GM12801 (cell line): ENCODE results near the gene PSAP.

ENCODE experiments used
- CTCF ChIP-seq: IDR thresholded peaks from one replicate; pipeline ENCODE4 v1.5.1; 2011; ENCODE audit warnings: control low read depth; ENCODE audit not compliant: insufficient read length; ENCODE audit errors: extremely low read depth

Gene PSAP

GRCh38 chr10:71850743-71851464 is at the start of gene PSAP:
Gene PSAP (minus strand): TSS chr10:71851251. CDS start chr10:71851221, 30 bp downstream.
- no peak for TF ChIP-seq CTCF

DNA sequence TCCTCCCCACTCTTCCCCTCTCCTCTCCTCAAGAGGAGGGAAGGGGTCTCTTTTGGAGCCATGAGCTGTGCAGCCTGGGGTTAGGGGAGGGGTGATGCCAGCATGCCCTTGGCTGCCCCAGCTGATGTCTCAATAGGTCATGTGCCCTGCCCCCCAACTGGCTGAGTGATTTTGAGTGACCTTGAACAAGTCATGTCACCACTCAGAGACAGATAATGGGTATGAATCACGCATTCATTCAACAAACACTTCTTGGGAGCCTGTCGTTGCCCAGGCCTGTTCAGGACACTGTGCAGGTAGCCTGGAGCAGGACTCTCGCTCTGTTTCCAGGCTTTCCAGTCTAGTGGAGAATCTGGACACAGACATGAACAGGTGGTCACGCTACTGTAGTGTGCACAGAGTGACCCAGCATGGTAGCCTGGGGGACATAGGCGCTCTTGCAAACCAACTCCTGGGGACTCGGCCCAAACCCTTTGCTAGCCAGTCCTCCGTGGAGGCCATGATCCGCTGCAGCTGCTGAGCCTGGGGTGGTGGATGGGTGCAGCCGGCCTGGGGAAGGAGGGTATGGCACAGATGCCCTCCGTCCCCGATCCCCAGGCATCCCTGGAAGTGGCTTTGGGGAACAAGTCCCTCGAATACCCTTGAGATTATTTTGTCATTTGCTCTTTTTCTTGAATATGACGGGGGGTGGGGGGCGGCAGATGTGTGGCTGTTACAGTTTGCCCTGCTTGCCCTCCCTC is 49.6 kb upstream of the PSAP start:
- no peak for TF ChIP-seq CTCF

DNA sequence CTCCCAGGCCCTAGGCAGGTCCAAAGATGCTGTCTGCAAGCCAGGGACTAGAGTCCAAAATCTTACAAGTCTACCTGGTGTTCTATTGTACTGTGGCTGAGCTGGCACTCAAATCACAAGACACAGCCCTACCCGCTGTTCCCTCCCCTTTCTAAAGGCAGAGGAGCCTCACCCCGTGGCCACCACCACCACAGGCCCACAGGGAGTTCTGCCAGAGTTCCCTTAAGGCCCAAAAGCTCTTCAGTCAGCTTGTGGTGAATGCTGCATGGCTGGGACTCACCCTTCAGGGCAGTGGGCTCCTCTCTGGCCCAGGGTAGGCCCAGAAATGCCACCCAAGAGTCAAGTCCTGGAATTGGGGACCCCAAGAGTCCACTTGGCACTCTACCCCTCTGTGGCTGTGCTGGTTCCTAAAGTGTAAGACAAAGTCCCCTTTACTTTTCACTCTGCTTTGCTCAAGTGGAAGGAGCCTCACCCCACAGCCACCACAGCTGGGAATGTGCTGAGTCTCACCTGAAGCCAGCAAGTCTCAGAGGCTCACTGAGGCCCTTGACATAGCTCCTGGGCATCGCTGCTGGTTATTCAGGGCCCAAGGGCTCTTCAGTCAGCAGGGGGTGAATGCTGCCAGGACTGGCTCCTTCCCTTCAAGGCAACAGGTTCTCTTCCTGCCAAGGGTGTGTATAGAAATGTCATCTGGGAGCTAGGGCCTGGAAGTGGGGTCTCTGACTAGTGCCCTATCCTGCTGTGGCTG is 48.8 kb upstream of the PSAP start:
- TF ChIP-seq CTCF, result no peak

DNA sequence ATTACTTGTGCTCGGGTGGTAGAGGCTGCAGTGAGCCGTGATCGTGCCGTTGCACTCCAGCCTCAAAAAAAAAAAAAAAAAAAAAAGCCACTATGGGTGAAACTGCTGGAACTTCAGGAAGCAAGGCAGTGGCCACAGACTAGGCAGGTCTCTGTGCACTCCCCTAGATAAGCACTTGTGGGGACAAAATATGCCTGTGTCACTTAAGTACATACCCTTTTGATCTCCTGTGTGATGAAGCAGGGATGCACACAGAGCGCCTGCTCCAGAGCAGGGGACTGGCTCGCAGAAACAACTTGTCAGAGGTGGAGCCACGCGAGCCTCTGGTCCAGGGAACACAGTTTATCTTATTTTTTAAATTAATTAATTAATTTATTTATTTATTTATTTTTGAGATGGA is 42.9 kb upstream of the PSAP start:
- no peak for TF ChIP-seq CTCF

GRCh38 chr10:71893258-71893815 is 42.3 kb upstream of the PSAP start:
- TF ChIP-seq CTCF, result no peak

DNA sequence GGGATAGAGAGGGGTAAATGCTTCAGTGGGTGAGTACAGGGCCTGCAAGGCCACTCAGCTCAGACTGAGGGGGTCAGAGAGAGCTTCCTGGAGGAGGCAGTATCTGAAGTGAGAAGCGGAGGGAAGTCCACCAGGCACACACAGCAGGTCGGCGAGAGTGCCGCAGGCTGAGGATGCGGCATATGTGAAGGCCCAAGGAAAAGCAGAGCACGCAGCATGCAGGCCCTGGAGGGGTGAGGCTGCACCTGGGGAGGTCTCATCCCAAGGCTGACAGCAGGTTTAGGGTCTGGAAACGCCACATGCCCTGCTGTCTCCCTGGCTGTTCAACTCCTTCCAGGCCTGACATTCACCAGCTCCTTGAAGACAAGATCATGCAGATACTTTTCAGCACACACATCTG is 40.4 kb upstream of the PSAP start:
- no peak for TF ChIP-seq CTCF
